GM12878 (cell line): ENCODE data around the gene NR2C2AP. TPM values are rescaled to one million over a fixed set of nuclear protein-coding genes. Genes with fewer than 3 reads are reported as not detected.

ENCODE experiments used
- ATAC-seq: fragments of 200-7000 bp; cut with Tn5 transposase; 3 replicates; pipeline ENCODE4 v1.9.1; 2020; ENCODE audit warnings: mild to moderate bottlenecking, moderate library complexity
- BruUV-seq: library from RNA; stranded (reverse); fragments of 400-500 nt; replicated peaks from 2 replicates; lab custom pipeline; 2021; lab: Mats Ljungman, UMichigan
- CTCF ChIA-PET: fragments of 300-600 bp; sonication (Branson Sonifier 250); formaldehyde crosslinking; extraction: SDS; loops from one replicate; lab custom pipeline; 2021; ENCODE audit warnings: inconsistent platforms; lab: Yijun Ruan, JAX
- POLR2A ChIA-PET: fragments of 350-600 bp; formaldehyde crosslinking; extraction: SDS; loops from one replicate; lab custom pipeline; 2021; ENCODE audit warnings: inconsistent platforms; lab: Charles Lee
- RAD21 ChIA-PET: fragments of 300-600 bp; sonication (Branson Sonifier 250); formaldehyde crosslinking; loops from one replicate; lab custom pipeline; 2023; ENCODE audit warnings: antibody characterized with exemption; ENCODE audit not compliant: unreplicated experiment; lab: Charles Lee
- SMC1A ChIA-PET: fragments of 300-600 bp; sonication (Branson Sonifier 250); formaldehyde crosslinking; loops from one replicate; lab custom pipeline; 2023; ENCODE audit not compliant: unreplicated experiment, uncharacterized antibody; lab: Charles Lee
- DNase-seq: peaks from one replicate; pipeline ENCODE4 v3.0.0-alpha.2; 2011; ENCODE audit warnings: low read depth, low spot score
- FAIRE-seq: peaks from 3 replicates; lab custom pipeline; 2011; peaks lifted over from hg19 to GRCh38; lab: Jason Lieb, UNC
- H2AFZ ChIP-seq: 2 replicates; pipeline ENCODE4 v1.6.0; 2011; ENCODE audit warnings: low read depth, low read length, control low read depth; ENCODE audit not compliant: control insufficient read depth
- H3K27ac ChIP-seq: 2 replicates; pipeline ENCODE4 v1.5.1; 2011; ENCODE audit warnings: control low read depth; ENCODE audit not compliant: control insufficient read depth, insufficient read depth
- H3K27me3 ChIP-seq, 2 experiments: replicated peaks in 1 of 2; 2 replicates each; pipeline versions ENCODE4 v1.6.0 to v1.6.1; 2011; ENCODE audit warnings: low read length in 1 of 2; ENCODE audit not compliant: control insufficient read depth in 2 of 2, insufficient read depth in 2 of 2
- H3K36me3 ChIP-seq, 2 experiments: 2 replicates each; pipeline ENCODE4 v1.5.1; 2011; ENCODE audit warnings: low read length in 1 of 2; ENCODE audit not compliant: control insufficient read depth in 2 of 2, insufficient read depth in 2 of 2
- H3K4me1 ChIP-seq: 2 replicates; pipeline ENCODE4 v1.6.1; 2011; ENCODE audit warnings: mild to moderate bottlenecking, low read length, moderate library complexity, mixed read lengths; ENCODE audit not compliant: control insufficient read depth, insufficient read depth
- H3K4me2 ChIP-seq: 2 replicates; pipeline ENCODE4 v1.6.0; 2011; ENCODE audit warnings: control low read depth; ENCODE audit not compliant: control insufficient read depth, insufficient read depth
- H3K4me3 ChIP-seq: fragments of 200-600 bp; sonication (generic); 2 replicates; pipeline ENCODE4 v1.5.1; 2016
- H3K79me2 ChIP-seq: 2 replicates; pipeline ENCODE4 v1.6.0; 2011; ENCODE audit warnings: low read length; ENCODE audit not compliant: control insufficient read depth, insufficient read depth
- H3K9ac ChIP-seq: 2 replicates; pipeline ENCODE4 v1.8.0; 2011; ENCODE audit warnings: low read length, control low read depth, mixed read lengths; ENCODE audit not compliant: control insufficient read depth, insufficient read depth
- H3K9me3 ChIP-seq: replicated peaks from 3 replicates; pipeline ENCODE4 v1.5.1; 2011; ENCODE audit warnings: mild to moderate bottlenecking, low read length; ENCODE audit not compliant: control insufficient read depth, insufficient read depth
- H4K20me1 ChIP-seq: 2 replicates; pipeline ENCODE4 v1.6.0; 2011; ENCODE audit not compliant: control insufficient read depth, insufficient read depth
- CBX5 ChIP-seq: sonication (generic); IDR thresholded peaks from 2 replicates; pipeline ENCODE4 v1.6.1; 2016; ENCODE audit warnings: low read depth, moderate library complexity, mild to moderate bottlenecking, inconsistent platforms
- LARP7 ChIP-seq: fragments of 450-650 bp; IDR thresholded peaks from 2 replicates; pipeline ENCODE4 v1.6.1; 2017; ENCODE audit warnings: mild to moderate bottlenecking
- MEF2A ChIP-seq: IDR thresholded peaks from 2 replicates; pipeline ENCODE4 v1.6.1; 2011; ENCODE audit warnings: low read depth, mild to moderate bottlenecking, low read length, moderate library complexity; ENCODE audit not compliant: insufficient read depth
- MLLT1 ChIP-seq: fragments of 450-650 bp; IDR thresholded peaks from 2 replicates; pipeline ENCODE4 v1.6.1; 2016; ENCODE audit warnings: mild to moderate bottlenecking
- NR2C2 ChIP-seq: IDR thresholded peaks from 2 replicates; pipeline ENCODE4 v1.6.1; 2011; ENCODE audit warnings: borderline replicate concordance, low read depth; ENCODE audit not compliant: control insufficient read depth, insufficient read length
- NR2F1 ChIP-seq: fragments of 450-650 bp; conservative IDR thresholded peaks from 2 replicates; pipeline ENCODE4 v1.6.1; 2017; ENCODE audit warnings: mild to moderate bottlenecking
- SRF ChIP-seq, 2 experiments: IDR thresholded peaks; 2 replicates each; pipeline ENCODE4 v1.6.1; 2011; ENCODE audit warnings: low read depth in 2 of 2, low read length in 2 of 2, mild to moderate bottlenecking in 1 of 2, moderate library complexity in 1 of 2
- YBX1 ChIP-seq: fragments of 450-650 bp; IDR thresholded peaks from 2 replicates; pipeline ENCODE4 v1.6.1; 2016; ENCODE audit warnings: antibody characterized with exemption
- WGBS: methylation state at CpG from one replicate; pipeline ENCODE4 v1.1.6; 2016; ENCODE audit warnings: low lambda C conversion rate; ENCODE audit not compliant: insufficient replicate concordance, insufficient coverage; ENCODE audit errors: missing lambda C conversion rate; 5-methylcytosine and 5-hydroxymethylcytosine counted together
- in situ Hi-C: fragments of 300-500 bp; cut with MboI; formaldehyde crosslinking; loops from 9 replicates; pipeline ENCODE4 v1.14.3; 2018; ENCODE audit warnings: mixed read lengths
- intact Hi-C: fragments of 100-400 bp; cut with micrococcal nuclease; formaldehyde crosslinking; loops from one replicate; pipeline ENCODE4 v1.14.2; 2022; ENCODE audit not compliant: unreplicated experiment
- polyA plus RNA-seq, 11 experiments: library from polyadenylated mRNA; depleted of rRNA in 4 of 11; unstranded in 6 of 11; stranded (reverse) in 5 of 11; fragments of >200 nt; fragmentation: Nextera tagmentation in 4 of 11; fragmentation: Illumina TruSeq in 1 of 11; extraction: Ambion mirVana in 4 of 11; extraction: Trizol in 1 of 11; gene quantifications; 1 replicate in 1 of 11; 2 replicates in 10 of 11; pipeline versions ENCODE4 v1.2.1 to v1.2.3, GENCODE V29; 2011 to 2016; ENCODE audit warnings: inconsistent platforms in 2 of 11, missing spikeins in 2 of 11, low read depth in 1 of 11
- total RNA-seq, 4 experiments: library from RNA; depleted of rRNA in 3 of 4; stranded (reverse); fragments of >200 nt in 3 of 4; fragmentation: Illumina TruSeq in 1 of 4; extraction: Trizol in 1 of 4; gene quantifications; 2 replicates each; pipeline versions ENCODE4 v1.2.1 to v1.2.3, GENCODE V29; 2013 to 2021

NR2C2AP gene
- total and polyA plus RNA-seq, 10 of the 15 experiments (the other 5 are each of a cell fraction or from before 2014, with no cell fraction given): 21.5 to 44.8 (median 28.1) TPM

DNA sequence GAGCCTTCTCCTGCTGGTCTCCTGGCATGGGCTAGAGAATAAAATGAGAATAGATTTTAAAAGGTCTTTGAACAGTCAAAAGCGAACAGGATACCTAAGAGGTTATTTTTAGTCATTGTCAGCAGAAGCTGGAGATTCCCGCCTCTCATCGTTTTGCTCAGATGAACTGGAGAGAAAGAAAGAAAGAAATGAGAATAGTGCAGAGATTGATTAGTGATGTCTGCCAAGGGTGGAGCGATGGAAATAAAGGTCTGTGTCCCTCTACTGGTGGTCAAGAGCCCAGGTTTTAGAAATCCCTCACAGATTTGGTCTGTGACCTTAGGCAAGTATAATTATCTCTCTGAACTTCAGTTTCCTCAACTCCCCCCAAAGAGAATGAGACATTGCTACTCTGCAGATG is 13.9 kb upstream of the NR2C2AP start:
- RAD21 ChIA-PET: interaction anchor here (1.6 kb wide), 1 partner anchor 14 kb away, joined by 4 read pairs; the partner anchor contains the start of gene NR2C2AP
- WGBS: 3% methylated on average over 4 of the region's 4 CpGs
- intact Hi-C loops: no loop called here

More for the DNA sequence above, 13.9 kb upstream of the NR2C2AP start:
- no peak overlapping the region for H3K4me3 ChIP-seq
- ChIA-PET SMC1A (no interaction called here), CTCF (interaction anchor here (1.2 kb wide), 1 partner anchor 17 kb away, joined by 3 read pairs; no protein-coding TSS in a partner anchor), POLR2A (no interaction called here)
- H3K27me3 ChIP-seq: no peaks in the 10 kb centered on the region
- H4K20me1 ChIP-seq: no peaks in the 10 kb centered on the region
- H2AFZ ChIP-seq: no peak overlapping the region
- no peak overlapping the region for H3K4me2 ChIP-seq
- no peak overlapping the region for H3K9ac ChIP-seq
- FAIRE-seq (no peak), DNase-seq (no peak), ATAC-seq (peak; percentile 44)
- in situ Hi-C loops: no loop called here
- TF ChIP-seq MEF2A (0 out of 2 replicates have a peak, but pooled peaks have one; percentile 48), LARP7 (no peak), CBX5 (0 out of 2 replicates have a peak, but pooled peaks have one; percentile 34), NR2C2 (peak; percentile 36), SRF (IDR thresholded peaks at IDR 0.05; ENCODE audit: low read depth in 2 of 2, low read length in 2 of 2) (peak in 1 of 2 experiments; percentile 88; a peak in 2 of 4 replicates), NR2F1 (no peak), YBX1 (no peak), MLLT1 (peak; percentile 95)
- no peaks in the 10 kb centered on the region for H3K36me3 ChIP-seq
- BruUV-seq: no TSS peak
- H3K27ac ChIP-seq: no peak overlapping the region
- no peaks in the 10 kb centered on the region for H3K79me2 ChIP-seq
- H3K9me3 ChIP-seq: 0 out of 3 replicates have a peak, but pooled peaks cover 2% of the 10 kb centered on the region
- peaks cover 10% of the 10 kb centered on the region; the same call in 1 of the 2 replicates for H3K4me1 ChIP-seq
